GM18868 (cell line): ENCODE data around the gene CCDC148.

Source experiments
- ATAC-seq: cut with Tn5 transposase; IDR thresholded peaks from one replicate; pipeline ENCODE4 v1.9.1; 2021; ENCODE audit warnings: mild to moderate bottlenecking, moderate library complexity; ENCODE audit not compliant: unreplicated experiment

The CCDC148 gene

DNA sequence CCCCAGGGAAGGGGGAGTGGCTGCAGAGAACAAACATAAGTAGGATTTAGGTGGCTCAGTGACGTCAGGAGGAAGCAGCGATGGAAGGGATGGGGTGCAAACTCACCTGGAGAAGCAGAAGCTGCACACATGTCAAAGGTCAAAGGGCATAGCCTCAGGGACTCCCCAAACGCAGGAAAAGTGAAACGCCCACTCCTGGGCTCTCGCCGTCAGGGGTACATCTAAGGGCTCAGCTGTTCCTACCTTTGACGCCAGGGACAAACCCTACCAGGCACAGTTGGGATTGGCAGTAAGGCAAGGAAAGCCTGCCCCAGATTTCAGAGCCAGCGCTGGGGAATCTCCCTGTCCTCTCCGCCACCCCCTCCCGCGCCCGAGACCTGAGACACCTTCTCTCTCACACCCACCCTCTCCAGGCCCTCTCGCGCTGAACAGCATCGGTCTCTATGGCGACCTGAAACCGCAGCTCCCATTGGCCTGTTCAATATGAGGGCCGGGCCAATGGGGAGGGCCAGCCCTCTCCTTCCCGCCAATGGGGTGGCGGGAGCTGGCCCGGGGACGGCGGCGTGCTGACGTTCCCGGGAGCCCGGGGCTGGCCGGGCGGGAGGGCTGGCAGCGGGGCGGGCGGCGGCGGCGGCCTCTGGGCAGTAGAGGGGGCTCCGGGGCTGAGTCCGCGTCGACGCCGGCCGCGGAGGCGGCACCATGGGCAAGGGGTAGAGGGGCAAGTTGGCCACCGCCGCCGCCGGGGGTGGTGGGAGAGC lies at the start of gene CCDC148, which contains the start of gene PKP4:
CCDC148 (minus strand) TSS at position 445 of the 758 bp plus-strand sequence; CDS start at position 131, 314 bp downstream.
PKP4 (plus strand) TSS at position 644 of the 758 bp plus-strand sequence. CDS start 76,233 bp downstream, outside the sequence.
- ATAC-seq: peak; percentile 93

DNA sequence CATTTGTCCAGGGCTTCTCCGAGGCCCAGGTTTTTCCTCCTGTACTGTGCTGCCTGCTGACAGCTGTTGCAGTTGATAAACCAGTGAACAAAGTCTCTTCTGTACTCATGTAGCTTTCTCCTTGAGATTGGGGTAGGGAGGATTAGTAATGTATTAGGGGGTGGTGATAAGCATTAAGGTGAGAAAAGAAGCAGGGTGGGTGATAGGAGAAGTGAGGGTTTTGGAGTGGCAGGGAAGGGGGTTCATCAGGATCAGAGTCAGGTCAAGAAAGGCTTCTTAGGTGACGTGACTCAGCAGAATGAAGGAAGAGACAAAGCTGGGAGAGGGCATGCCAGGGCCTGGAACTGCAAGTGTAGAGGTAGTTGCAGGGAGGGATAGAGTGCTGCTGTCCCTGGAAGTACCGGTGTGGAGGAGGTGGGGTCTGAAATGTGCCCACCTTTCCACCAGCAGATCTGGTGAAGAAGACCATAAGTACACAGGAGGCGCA lies 48.9 kb upstream of the CCDC148 start:
- ATAC-seq: no peak

GRCh38 chr2:158504088-158504487 lies 47.5 kb upstream of the CCDC148 start:
- ATAC-seq: no peak

DNA sequence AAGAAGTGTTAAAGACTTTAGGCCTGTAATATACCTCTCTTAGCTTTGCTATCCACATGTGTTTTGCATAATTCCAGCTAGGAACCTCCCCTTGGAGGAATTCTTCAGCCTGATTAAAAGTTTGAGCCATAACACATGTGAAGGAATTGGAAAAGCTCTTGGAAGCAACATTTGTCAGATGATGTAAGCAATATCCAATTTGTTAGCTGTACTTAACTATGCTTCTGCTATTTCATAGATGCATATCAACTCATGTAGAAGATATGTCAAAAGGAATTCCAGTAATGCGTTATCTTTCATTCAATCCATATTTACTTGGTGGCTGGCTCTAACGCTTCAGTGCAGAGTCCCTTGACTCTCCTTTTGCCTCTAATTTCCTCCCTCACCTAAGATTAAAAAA lies 46.4 kb upstream of the CCDC148 start:
- ATAC-seq: no peak

DNA sequence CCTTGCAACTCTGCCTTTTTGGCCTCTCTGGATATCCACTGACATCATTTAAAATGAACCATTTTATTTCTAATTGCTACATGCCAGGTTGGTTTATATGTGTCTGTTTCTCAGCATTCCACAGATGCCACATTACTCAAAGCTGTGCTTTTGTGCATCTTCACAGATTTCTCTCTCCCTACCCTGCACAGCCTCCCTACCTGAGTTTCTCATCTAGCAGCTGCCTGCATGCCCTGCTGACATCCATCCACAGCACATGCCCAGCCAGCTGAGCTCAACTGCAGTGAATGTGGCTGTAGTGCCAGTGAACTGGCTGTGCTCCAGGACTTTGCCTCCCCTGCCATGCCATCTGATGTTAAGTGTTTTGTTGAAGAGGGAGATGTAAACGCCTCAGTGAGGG lies 44.7 kb upstream of the CCDC148 start:
- ATAC-seq: no peak

- ATAC-seq: no peak
Observed at GRCh38 chr2:158500333-158500732, 43.8 kb upstream of the CCDC148 start.

DNA sequence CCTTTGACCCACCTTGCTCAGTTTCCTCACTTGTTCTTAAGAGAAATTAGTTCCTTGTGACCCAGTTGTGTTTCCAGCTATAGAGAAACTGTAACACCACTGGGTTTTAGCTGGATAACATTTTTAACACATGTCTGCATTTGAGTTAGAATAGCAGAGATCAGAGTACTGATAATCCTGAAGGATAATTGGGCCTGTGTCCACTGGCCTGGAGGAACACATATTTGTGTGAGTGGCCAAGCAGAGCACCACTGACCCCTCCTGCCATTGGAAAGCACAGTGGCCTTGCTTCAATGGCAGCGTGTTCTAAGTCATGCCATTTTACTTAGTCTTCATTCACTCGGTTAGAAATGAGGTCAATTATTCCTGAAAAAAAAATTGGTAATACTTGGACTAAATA lies 42.8 kb upstream of the CCDC148 start:
- ATAC-seq: no peak

GRCh38 chr2:158498749-158499136 lies 42.2 kb upstream of the CCDC148 start:
- ATAC-seq: peak; percentile 58

- no peak for ATAC-seq
Observed at GRCh38 chr2:158498043-158498748, 41.6 kb upstream of the CCDC148 start.

DNA sequence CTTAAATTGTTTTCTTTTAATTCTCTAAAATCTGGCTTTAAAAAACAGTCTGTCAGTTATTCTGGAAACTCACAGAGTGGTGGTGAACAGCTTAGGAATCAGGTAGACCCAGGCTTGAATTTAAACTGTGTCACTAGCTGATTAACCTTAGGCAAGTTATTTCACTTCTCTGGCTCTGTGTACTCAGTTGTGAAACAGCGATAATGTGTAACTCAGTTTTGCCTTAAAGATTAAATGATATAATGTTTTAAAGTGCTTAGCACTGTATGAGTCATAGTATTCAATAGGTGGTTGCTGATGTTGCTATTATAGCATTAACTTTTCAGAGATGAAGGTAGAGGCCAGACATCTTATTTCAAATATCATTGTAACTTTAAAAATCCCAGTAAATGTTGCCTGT lies 40.9 kb upstream of the CCDC148 start:
- no peak for ATAC-seq

DNA sequence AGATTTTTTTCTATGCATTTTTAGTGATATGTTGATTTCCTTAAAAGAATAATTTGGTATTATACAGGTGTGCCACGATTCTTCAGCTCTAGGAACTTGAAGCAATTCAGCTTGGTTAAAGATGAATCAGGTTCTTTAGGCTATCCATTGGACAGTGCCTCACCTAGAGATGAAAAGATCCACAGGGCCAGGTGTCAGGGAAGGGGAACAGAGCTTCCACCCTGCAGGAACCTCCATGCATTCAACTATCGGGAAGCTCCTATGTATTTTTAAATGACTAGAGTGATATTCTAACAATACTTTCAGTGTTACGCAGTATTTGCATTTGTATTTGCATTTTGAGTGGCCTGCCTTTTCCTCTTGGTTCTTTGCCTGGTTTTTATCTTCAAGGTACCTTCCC lies 40.4 kb upstream of the CCDC148 start:
- ATAC-seq: no peak

DNA sequence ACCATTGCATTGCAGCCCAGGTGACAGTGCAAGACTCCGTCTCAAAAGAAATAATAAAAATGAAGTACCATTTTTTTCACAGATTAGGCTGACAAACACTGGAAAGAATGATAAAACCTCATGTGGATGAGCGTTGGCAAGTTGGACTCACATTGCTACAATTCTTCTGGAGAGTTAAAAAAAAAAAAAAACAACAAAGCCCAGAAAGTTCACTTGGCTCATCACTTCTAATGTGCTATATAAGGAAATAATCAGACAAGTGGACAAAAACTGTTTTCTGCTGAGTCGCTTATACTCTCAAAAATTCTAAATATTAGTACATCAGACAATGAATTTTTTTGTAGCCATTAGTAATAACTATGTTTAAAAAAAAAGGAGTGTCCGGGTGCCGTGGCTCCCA lies 38.6 kb upstream of the CCDC148 start:
- no peak for ATAC-seq

DNA sequence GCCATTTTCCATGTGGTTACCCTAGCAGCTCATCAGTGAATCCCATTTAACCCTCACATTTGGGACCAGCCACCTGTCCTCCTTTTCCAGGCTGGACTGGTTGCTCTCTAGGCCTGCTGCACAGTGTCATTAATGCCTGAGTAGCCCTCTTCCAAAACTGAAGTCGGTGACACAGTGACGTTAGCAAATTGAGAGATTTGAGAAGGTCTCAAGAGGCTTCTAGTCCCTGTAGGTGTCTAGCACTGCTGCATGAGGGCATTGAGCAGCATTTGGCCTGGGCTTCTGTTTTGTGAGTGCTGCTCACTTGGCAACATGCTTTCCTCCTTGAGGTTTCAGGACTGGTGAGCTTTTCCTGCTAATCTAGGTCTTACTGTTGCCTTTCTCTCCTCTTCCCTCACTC lies 36.9 kb upstream of the CCDC148 start:
- no peak for ATAC-seq

DNA sequence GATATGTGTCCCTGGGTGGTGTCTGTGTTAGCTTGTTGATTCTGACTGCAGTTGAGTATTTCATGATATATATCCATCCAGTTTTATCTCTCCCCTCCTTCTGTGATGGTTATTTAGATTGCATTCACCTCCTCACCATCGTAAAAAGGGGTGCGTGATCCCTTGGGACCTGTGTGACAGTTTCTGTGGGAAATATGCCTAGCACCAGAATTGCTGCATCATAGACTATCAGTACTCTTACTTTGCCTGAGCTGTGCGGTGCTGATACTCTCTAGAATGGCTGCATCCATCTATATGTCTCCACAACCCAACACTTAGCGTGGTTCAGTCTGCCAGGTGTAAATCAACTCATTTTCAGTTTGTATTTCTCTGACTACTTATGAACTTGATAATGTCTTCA lies 34.5 kb upstream of the CCDC148 start:
- ATAC-seq: no peak

DNA sequence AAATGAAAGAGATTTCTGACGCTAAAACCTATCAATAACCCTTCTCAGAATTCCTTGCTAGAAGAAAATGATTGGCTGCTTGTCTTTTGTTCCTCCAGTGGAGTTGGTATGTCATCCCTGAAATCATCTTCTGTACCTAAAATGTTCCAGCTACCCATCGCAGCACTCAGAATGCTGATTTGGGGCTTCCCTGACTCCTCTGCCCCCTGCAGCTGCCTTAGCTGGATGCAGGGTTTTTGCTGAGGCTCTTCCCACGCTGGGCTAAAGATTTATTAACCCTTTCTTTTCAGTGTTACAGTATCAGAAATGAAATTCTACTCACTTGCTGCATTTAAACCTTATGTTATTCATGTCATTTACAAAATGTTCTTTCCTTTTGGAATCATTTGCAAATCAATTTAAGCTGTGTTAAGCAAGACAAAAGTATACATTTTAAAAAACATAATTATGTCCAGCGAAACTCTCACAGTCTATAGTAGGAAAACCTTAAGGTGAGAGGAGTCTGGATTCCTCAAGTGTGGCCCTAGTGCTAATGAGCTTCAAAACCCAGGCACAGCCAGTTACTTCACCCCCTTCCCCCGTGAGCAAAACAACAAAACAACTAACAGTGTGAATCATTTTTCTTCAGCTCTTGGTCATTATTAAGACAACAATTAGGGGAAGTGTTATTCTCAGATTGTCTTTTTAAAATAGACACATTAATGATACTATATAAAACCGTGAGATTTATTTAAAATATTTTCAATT lies 33.0 kb upstream of the CCDC148 start:
- ATAC-seq: no peak

- ATAC-seq: no peak
Observed at GRCh38 chr2:158488442-158489216, 32.1 kb upstream of the CCDC148 start.

GRCh38 chr2:158487419-158487818 lies 30.9 kb upstream of the CCDC148 start:
- no peak for ATAC-seq

- peak; percentile 42 for ATAC-seq
Observed at GRCh38 chr2:158486970-158487325, 30.4 kb upstream of the CCDC148 start.

GRCh38 chr2:158486150-158486969 lies 29.8 kb upstream of the CCDC148 start:
- ATAC-seq: peak; percentile 10
